GM18870 (cell line): ENCODE results near the gene RBMY1E.
"Not testable (repeated sequence)": the region's sequence is repeated elsewhere in the genome, so short reads cannot be mapped to it uniquely, and the experiment has no call there.

Experiments used
- ATAC-seq: cut with Tn5 transposase; IDR thresholded peaks from one replicate; pipeline ENCODE4 v1.9.1; 2021; ENCODE audit warnings: moderate library complexity; ENCODE audit not compliant: unreplicated experiment

The RBMY1E gene

GRCh38 chrY:21917932-21918331 lies at the start of gene RBMY1E:
Gene RBMY1E (minus strand): TSS chrY:21918032. CDS start chrY:21916054, 1,978 bp downstream.
- ATAC-seq = not testable (repeated sequence)

GRCh38 chrY:21894426-21894825 lies 23.4 kb downstream of the RBMY1E start, which contains the start of gene RBMY1D:
Gene RBMY1D (minus strand): TSS chrY:21894526. CDS start chrY:21892513, 2,013 bp downstream.
- not testable (repeated sequence) for ATAC-seq

- ATAC-seq = not testable (repeated sequence)
Measured at GRCh38 chrY:21869407-21870076, 48.3 kb downstream of the RBMY1E start.
